Ishikawa (cell line): ENCODE results near the gene ZNF552.

Experiments used
- CEBPB ChIP-seq: IDR thresholded peaks from 2 replicates; pipeline ENCODE4 v1.6.1; 2012
- CREB1 ChIP-seq: IDR thresholded peaks from 2 replicates; pipeline ENCODE4 v1.6.1; 2012; ENCODE audit warnings: low read depth
- EP300 ChIP-seq: IDR thresholded peaks from 2 replicates; pipeline ENCODE4 v1.6.1; 2012; ENCODE audit warnings: borderline replicate concordance
- RAD21 ChIP-seq: IDR thresholded peaks from 2 replicates; pipeline ENCODE4 v1.6.1; 2012; ENCODE audit warnings: low read depth
- TCF12 ChIP-seq: IDR thresholded peaks from 2 replicates; pipeline ENCODE4 v1.6.1; 2012; ENCODE audit warnings: low read depth

- TF ChIP-seq RAD21 = no peak
- peak; percentile 1; the same call in 1 of the 2 replicates for TF ChIP-seq TCF12
- no peak for TF ChIP-seq CEBPB
- TF ChIP-seq CREB1 = peak; percentile 50; the same call in 1 of the 2 replicates
- no peak for TF ChIP-seq EP300
Measured at GRCh38 chr19:57769345-57770131, 45.2 kb downstream of the ZNF552 start, which contains the start of gene ZNF586.
